OCI-LY1 (cell line): ENCODE results near the gene PIK3C2G.

Experiments
- CTCF ChIP-seq: fragments of 200-600 bp; sonication (generic), shearing (Covaris generic); IDR thresholded peaks from 2 replicates; pipeline ENCODE4 v1.5.1; 2017; ENCODE audit warnings: mild to moderate bottlenecking, antibody characterized with exemption, low read length, moderate library complexity, mixed read lengths
- EZH2 ChIP-seq: fragments of 200-600 bp; sonication (generic), shearing (Covaris generic); IDR thresholded peaks from 2 replicates; pipeline ENCODE4 v1.8.0; 2017; ENCODE audit warnings: borderline replicate concordance, mixed run types, mild to moderate bottlenecking, antibody characterized with exemption, low read length, moderate library complexity, mixed read lengths

DNA sequence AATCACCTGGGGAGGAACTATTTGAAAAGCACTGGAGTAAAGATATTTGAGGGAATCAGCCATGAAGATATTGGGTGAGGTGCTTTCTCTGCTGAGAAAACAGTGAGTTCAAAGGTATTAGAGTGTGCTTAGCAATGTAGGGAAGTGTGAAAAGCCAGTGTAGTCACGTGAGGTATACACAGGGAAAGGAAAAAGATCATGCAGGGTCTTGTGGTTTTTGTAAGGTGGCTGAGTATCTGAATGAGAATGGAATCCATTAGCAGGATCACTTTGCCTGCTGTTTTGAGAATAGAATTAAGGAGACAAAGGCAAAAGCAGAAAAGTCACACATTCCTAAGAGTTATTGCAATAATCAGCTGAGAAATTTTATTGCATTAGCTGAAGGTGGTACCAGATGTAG is 193.0 kb downstream of the PIK3C2G start:
- TF ChIP-seq CTCF (no peak), EZH2 (no peak)
